ENCODE results near the gene SLCO4A1. TPM values are rescaled to one million over a fixed set of nuclear protein-coding genes. Genes with fewer than 3 reads are reported as not detected.

Gene SLCO4A1
- total and polyA plus RNA-seq, 9 of the 15 experiments (the other 6 are each of a cell fraction or from before 2014, with no cell fraction given), result 1.6 to 21.9 (median 12.8) TPM

DNA sequence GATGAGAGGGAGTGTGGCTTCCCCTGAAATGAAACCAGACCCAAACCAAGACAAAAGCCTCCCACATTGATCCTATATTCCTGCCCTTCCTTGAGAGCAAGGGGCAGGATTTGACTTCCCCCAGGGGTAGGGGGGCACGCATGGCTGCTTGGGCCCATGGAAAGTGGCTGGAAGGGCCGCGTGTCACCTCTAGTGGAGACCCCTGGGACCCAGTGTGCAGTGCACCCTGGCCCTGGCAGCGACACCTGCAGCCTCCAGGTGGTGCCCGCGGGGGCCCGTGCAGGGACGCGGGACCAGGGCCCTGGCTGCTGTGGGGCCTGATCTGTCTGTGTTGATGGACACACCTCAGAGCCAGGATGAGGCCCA lies 18.0 kb upstream of the SLCO4A1 start:
- TF ChIP-seq GABPB1 (CRISPR knock-in tag; IDR thresholded peaks at IDR 0.05) (0 out of 2 replicates have a peak, but pooled peaks have one; percentile 36), SREBF2 (CRISPR knock-in tag; IDR thresholded peaks at IDR 0.05) (no peak), ELF1 (tag; IDR thresholded peaks at IDR 0.05) (0 out of 2 replicates have a peak, but pooled peaks have one; percentile 7), CEBPG (CRISPR knock-in tag; IDR thresholded peaks at IDR 0.05) (0 out of 2 replicates have a peak, but pooled peaks have one; percentile 18), CEBPG (tag; conservative IDR thresholded peaks at IDR 0.05 in 1 of 2, IDR thresholded peaks at IDR 0.05 in 1 of 2) (no peak), FOXP1 (CRISPR knock-in tag; IDR thresholded peaks at IDR 0.05) (0 out of 2 replicates have a peak, but pooled peaks have one; percentile 18)
- TF ChIP-seq, protein P1, sequence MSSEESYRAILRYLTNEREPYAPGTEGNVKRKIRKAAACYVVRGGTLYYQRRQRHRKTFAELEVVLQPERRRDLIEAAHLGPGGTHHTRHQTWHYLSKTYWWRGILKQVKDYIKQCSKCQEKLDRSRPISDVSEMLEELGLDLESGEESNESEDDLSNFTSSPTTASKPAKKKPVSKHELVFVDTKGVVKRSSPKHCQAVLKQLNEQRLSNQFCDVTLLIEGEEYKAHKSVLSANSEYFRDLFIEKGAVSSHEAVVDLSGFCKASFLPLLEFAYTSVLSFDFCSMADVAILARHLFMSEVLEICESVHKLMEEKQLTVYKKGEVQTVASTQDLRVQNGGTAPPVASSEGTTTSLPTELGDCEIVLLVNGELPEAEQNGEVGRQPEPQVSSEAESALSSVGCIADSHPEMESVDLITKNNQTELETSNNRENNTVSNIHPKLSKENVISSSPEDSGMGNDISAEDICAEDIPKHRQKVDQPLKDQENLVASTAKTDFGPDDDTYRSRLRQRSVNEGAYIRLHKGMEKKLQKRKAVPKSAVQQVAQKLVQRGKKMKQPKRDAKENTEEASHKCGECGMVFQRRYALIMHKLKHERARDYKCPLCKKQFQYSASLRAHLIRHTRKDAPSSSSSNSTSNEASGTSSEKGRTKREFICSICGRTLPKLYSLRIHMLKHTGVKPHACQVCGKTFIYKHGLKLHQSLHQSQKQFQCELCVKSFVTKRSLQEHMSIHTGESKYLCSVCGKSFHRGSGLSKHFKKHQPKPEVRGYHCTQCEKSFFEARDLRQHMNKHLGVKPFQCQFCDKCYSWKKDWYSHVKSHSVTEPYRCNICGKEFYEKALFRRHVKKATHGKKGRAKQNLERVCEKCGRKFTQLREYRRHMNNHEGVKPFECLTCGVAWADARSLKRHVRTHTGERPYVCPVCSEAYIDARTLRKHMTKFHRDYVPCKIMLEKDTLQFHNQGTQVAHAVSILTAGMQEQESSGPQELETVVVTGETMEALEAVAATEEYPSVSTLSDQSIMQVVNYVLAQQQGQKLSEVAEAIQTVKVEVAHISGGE (CRISPR knock-in tag; IDR thresholded peaks at IDR 0.05), result 0 out of 6 replicates have a peak, but pooled peaks of 1 of the 3 experiments have one; percentile 18
- TF ChIP-seq, protein P2, sequence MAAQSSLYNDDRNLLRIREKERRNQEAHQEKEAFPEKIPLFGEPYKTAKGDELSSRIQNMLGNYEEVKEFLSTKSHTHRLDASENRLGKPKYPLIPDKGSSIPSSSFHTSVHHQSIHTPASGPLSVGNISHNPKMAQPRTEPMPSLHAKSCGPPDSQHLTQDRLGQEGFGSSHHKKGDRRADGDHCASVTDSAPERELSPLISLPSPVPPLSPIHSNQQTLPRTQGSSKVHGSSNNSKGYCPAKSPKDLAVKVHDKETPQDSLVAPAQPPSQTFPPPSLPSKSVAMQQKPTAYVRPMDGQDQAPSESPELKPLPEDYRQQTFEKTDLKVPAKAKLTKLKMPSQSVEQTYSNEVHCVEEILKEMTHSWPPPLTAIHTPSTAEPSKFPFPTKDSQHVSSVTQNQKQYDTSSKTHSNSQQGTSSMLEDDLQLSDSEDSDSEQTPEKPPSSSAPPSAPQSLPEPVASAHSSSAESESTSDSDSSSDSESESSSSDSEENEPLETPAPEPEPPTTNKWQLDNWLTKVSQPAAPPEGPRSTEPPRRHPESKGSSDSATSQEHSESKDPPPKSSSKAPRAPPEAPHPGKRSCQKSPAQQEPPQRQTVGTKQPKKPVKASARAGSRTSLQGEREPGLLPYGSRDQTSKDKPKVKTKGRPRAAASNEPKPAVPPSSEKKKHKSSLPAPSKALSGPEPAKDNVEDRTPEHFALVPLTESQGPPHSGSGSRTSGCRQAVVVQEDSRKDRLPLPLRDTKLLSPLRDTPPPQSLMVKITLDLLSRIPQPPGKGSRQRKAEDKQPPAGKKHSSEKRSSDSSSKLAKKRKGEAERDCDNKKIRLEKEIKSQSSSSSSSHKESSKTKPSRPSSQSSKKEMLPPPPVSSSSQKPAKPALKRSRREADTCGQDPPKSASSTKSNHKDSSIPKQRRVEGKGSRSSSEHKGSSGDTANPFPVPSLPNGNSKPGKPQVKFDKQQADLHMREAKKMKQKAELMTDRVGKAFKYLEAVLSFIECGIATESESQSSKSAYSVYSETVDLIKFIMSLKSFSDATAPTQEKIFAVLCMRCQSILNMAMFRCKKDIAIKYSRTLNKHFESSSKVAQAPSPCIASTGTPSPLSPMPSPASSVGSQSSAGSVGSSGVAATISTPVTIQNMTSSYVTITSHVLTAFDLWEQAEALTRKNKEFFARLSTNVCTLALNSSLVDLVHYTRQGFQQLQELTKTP (IDR thresholded peaks at IDR 0.05; ENCODE audit: low read depth in 1 of 2, partially characterized antibody in 2 of 2), result no peak
- TF ChIP-seq, protein P3, sequence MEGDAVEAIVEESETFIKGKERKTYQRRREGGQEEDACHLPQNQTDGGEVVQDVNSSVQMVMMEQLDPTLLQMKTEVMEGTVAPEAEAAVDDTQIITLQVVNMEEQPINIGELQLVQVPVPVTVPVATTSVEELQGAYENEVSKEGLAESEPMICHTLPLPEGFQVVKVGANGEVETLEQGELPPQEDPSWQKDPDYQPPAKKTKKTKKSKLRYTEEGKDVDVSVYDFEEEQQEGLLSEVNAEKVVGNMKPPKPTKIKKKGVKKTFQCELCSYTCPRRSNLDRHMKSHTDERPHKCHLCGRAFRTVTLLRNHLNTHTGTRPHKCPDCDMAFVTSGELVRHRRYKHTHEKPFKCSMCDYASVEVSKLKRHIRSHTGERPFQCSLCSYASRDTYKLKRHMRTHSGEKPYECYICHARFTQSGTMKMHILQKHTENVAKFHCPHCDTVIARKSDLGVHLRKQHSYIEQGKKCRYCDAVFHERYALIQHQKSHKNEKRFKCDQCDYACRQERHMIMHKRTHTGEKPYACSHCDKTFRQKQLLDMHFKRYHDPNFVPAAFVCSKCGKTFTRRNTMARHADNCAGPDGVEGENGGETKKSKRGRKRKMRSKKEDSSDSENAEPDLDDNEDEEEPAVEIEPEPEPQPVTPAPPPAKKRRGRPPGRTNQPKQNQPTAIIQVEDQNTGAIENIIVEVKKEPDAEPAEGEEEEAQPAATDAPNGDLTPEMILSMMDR (IDR thresholded peaks at IDR 0.05 in 2 of 3, conservative IDR thresholded peaks at IDR 0.05 in 1 of 3; ENCODE audit: insufficient read depth in 2 of 3, low read depth in 1 of 3, low read length in 3 of 3), result peak; percentile 23 to 37 (median 25); a peak in 3 of 6 replicates
- Histone ChIP-seq H3K9me3 (replicated peaks; ENCODE audit: control insufficient read depth, insufficient read depth, low read depth, low read length) (no peaks in the 10 kb centered on the region), H3K27me3 (ENCODE audit: control insufficient read depth in 2 of 2, insufficient read depth in 2 of 2, low read length in 2 of 2) (peaks cover 0 to 20% of the 10 kb centered on the region in 2 experiments; a peak in 2 of 5 replicates), H3K36me3 (ENCODE audit: control insufficient read depth, insufficient read depth, low read length) (no peaks in the 10 kb centered on the region), H3K4me2 (ENCODE audit: insufficient read depth, low read length) (peak overlapping the region; percentile 86), H3K4me3 (no peak overlapping the region), H2AFZ (ENCODE audit: low read depth, low read length) (peak overlapping the region; percentile 82), H3K9me1 (ENCODE audit: control insufficient read depth, insufficient read depth, low read length) (no peaks in the 10 kb centered on the region), H3K4me1 (replicated peaks in 1 of 2; ENCODE audit: control insufficient read depth in 2 of 2, insufficient read depth in 2 of 2, low read length in 2 of 2) (peaks cover 13 to 54% of the 10 kb centered on the region in 2 experiments), H3K27ac (ENCODE audit: extremely low read depth, low read depth, low read length) (no peak overlapping the region), H3K9ac (ENCODE audit: insufficient read depth in 1 of 2, low read depth in 2 of 2, low read length in 2 of 2) (peak overlapping the region in 1 of 2 experiments; percentile 69; a peak in 2 of 4 replicates), H3K79me2 (ENCODE audit: control insufficient read depth, insufficient read depth, low read length) (no peaks in the 10 kb centered on the region), H4K20me1 (replicated peaks; ENCODE audit: control insufficient read depth, insufficient read depth, low read length) (no peaks in the 10 kb centered on the region)
- in situ Hi-C loops (cut with MboI), result no loop called here
- WGBS (ENCODE audit: insufficient coverage, low coverage, missing lambda C conversion rate), result 52% methylated on average over 8 of the region's 9 CpGs
- peak; percentile 47 for ATAC-seq
- no TSS peak for BruUV-seq (replicated peaks)
- ChIA-PET CTCF (ENCODE audit: low intra/inter-chr PET ratio) (no interaction called here), POLR2A (interaction anchor here (0.5 to 1.6 kb wide), 6 partner anchors 10 to 119 kb away, joined by 3 to 8 read pairs (median 4); partner anchors contain the start of gene SLCO4A1)
- intact Hi-C loops (cut with micrococcal nuclease), result loop anchor here (5.0 kb wide), 1 partner anchor 183 kb away; no protein-coding TSS in a partner anchor
- FAIRE-seq, result no peak
- DNase-seq (ENCODE audit: extremely low read depth in 1 of 4, low spot score in 3 of 4), result peak in 1 of 4 experiments; percentile 43

Data from K562 (cell line).